ENCODE results near the gene BAZ1B.
"Not testable (repeated sequence)": the region's sequence is repeated elsewhere in the genome, so short reads cannot be mapped to it uniquely, and the experiment has no call there.

The BAZ1B gene

DNA sequence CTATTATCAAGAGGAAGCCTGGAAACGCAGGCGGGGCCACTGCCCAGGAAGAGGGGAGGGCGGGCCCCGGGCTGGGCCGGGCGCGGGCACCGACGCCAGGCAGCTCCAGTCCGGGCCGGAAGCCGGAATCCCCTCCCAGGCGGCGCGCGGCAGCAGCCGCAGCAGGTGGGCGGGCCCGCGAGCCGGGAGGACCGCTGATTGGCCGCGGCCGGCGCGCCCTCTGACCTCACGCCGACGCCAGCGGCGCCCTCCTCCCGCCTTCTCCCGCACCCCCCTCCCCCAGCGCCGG, 35.0 kb upstream of the BAZ1B start:
- Histone ChIP-seq H3K27me3 (ENCODE audit: control insufficient read depth, insufficient read depth, low read length) (no peaks in the 10 kb centered on the region), H3K36me3 (ENCODE audit: insufficient read depth, low read length) (peaks cover 6% of the 10 kb centered on the region), H3K4me2 (ENCODE audit: low read length) (peak overlapping the region; percentile 94), H3K4me3 (ENCODE audit: low read length) (peak overlapping the region; percentile 77), H3K9ac (ENCODE audit: low read depth, low read length) (peak overlapping the region; percentile 100), H3K4me1 (ENCODE audit: control insufficient read depth, insufficient read depth, low read length) (peaks cover 33% of the 10 kb centered on the region), H3K9me3 (replicated peaks; ENCODE audit: low read length) (no peaks in the 10 kb centered on the region)

DNA sequence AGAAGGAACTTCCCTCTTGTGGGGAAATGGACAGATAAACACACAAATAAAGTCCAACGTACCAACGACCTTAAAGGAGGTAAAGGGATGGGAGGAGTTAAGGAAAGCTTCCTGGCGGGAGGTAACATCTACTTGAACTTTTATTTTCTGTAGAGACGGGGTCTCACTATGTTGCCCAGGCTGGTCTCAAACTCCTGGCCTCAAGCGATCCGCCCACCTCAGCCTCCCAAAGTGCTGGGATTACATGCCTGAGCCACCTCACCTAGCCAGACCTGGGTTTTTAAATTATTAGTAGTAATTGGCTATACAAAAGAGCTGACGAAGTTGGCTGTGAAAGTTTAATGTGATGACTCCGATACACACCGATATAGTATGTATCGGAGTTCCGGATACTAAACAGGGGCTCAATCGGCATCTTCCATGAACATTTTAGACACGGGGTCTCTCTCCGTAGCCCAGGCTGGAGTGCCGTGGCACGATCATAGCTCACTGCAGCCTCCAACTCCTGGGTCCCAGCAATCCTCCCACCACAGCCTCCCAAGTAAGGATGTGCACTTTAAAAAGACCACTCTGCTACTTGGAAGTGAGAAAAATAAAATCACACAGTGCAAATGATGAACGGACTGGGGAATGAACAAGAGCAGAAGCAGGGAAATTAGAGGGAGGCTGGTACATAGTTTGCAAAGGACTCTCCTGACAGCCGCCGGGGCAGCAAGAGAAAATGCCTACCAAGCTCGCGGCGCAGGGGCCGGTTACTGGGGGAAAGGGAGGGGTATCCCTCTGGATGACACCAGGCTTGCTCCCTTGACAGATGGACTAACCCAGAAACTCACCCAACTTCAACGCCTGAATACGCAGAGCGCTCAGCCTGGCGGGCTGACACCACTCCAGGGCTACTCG, 34.4 kb upstream of the BAZ1B start:
- no peaks in the 10 kb centered on the region for H3K27me3 ChIP-seq (ENCODE audit: control insufficient read depth, insufficient read depth, low read length)
- H3K9me3 ChIP-seq (replicated peaks; ENCODE audit: low read length), result no peaks in the 10 kb centered on the region
- H3K9ac ChIP-seq (ENCODE audit: low read depth, low read length), result peak overlapping the region; percentile 100
- H3K36me3 ChIP-seq (ENCODE audit: insufficient read depth, low read length), result peaks cover 8% of the 10 kb centered on the region
- peak overlapping the region; percentile 77 for H3K4me3 ChIP-seq (ENCODE audit: low read length)
- peaks cover 33% of the 10 kb centered on the region for H3K4me1 ChIP-seq (ENCODE audit: control insufficient read depth, insufficient read depth, low read length)
- peak overlapping the region; percentile 94 for H3K4me2 ChIP-seq (ENCODE audit: low read length)

DNA sequence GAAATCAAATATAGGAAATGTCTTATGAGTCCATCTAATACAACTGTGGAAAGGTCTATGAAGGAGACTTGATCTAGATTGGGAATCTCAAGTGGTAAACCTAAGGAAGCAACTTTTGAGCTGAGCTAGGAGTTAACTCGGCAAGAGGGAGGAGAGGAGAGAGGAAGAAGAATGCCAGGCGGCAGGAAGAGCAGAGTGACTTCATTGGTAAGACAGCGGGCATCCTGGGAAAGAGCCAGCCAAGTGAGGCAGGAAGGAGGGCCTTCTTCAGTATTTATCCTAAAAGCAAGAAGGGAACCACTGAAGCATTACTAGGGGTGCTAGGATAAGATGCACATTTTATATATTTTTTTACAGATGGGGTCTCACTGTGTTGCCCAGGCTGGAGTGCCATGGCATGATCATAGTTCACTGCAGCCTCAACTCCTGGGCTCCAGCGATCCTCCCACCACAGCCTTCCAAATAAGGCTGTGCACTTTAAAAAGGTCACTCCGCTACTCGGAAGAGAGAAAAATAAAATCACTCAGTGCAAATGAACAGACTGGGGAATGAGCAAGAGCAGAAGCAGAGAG, 33.4 kb upstream of the BAZ1B start:
- Histone ChIP-seq H3K9ac (ENCODE audit: low read depth, low read length) (peak overlapping the region; percentile 100), H3K4me3 (ENCODE audit: low read length) (peak overlapping the region; percentile 77), H3K4me1 (ENCODE audit: control insufficient read depth, insufficient read depth, low read length) (peaks cover 32% of the 10 kb centered on the region)

DNA sequence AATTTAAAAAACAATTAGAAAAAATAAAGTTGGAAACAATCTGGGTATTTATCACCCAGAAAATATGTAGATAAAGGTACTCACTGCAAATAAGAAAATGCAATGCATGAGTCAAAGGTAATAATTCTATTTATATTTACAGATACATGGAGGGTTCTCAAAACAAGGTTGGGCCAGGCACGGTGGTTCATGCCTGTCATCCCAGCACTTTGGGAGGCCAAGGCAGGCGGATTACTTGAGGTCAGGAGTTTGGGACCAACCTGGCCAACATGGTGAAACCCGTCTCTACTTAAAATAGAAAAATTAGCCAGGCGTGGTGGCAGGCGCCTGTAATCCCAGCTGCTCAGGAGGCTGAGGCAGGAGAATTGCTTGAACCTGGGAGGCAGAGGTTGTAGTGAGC, 28.0 kb upstream of the BAZ1B start:
- peaks cover 16% of the 10 kb centered on the region for H3K36me3 ChIP-seq (ENCODE audit: insufficient read depth, low read length)
- not testable (repeated sequence) for H3K9me3 ChIP-seq (replicated peaks; ENCODE audit: low read length); H3K4me3 ChIP-seq (ENCODE audit: low read length); H3K27me3 ChIP-seq (ENCODE audit: control insufficient read depth, insufficient read depth, low read length); H3K4me1 ChIP-seq (ENCODE audit: control insufficient read depth, insufficient read depth, low read length); H3K4me2 ChIP-seq (ENCODE audit: low read length); H3K9ac ChIP-seq (ENCODE audit: low read depth, low read length)

More for the DNA sequence above, 33.4 kb upstream of the BAZ1B start:
- Histone ChIP-seq H3K36me3 (ENCODE audit: insufficient read depth, low read length) (peaks cover 12% of the 10 kb centered on the region), H3K4me2 (ENCODE audit: low read length) (peak overlapping the region; percentile 94), H3K27me3 (ENCODE audit: control insufficient read depth, insufficient read depth, low read length) (no peaks in the 10 kb centered on the region), H3K9me3 (replicated peaks; ENCODE audit: low read length) (no peaks in the 10 kb centered on the region)

DNA sequence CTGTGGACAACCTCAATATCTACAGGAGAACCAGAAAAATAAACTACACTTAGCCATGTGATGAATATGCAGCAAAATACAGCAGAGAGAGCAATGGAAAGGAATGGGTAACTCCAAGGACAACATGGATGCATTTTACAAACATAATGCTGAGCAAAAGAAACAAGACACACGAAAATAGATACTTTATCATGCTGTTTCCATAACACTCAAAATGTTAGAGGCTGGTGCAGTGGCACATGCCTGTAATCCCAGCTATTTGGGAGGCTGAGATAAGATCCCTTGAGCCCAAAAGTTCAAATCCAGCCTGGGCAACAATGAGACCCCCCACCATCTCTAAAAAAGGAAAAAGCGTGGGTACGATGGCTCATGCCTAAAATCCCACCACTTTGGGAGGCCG, 27.1 kb upstream of the BAZ1B start:
- Histone ChIP-seq H3K4me2 (ENCODE audit: low read length) (no peak overlapping the region), H3K27me3 (ENCODE audit: control insufficient read depth, insufficient read depth, low read length) (no peaks in the 10 kb centered on the region), H3K4me3 (ENCODE audit: low read length) (no peak overlapping the region), H3K9me3 (replicated peaks; ENCODE audit: low read length) (no peaks in the 10 kb centered on the region), H3K36me3 (ENCODE audit: insufficient read depth, low read length) (peaks cover 19% of the 10 kb centered on the region), H3K9ac (ENCODE audit: low read depth, low read length) (no peak overlapping the region), H3K4me1 (ENCODE audit: control insufficient read depth, insufficient read depth, low read length) (no peaks in the 10 kb centered on the region)

DNA sequence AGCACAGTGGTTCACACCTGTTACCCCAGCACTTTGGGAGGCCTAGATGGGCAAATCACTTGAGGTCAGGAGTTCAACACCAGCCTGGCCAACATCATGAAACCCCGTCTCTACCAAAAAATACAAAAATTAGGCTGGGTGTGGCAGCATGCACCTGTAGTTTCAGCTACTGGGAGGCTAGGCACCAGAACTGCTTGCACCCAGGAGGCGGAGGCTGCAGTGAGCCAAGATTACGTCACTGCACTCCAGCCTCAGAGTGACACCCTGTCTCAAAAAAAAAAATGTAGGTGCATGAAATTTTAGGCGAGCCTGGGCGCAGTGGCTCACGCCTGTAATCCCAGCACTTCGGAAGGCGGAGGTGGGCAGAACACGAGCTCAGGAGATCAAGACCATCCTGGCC, 25.7 kb upstream of the BAZ1B start:
- Histone ChIP-seq H3K4me1 (ENCODE audit: control insufficient read depth, insufficient read depth, low read length) (no peaks in the 10 kb centered on the region), H3K9me3 (replicated peaks; ENCODE audit: low read length) (no peaks in the 10 kb centered on the region), H3K36me3 (ENCODE audit: insufficient read depth, low read length) (peaks cover 18% of the 10 kb centered on the region), H3K27me3 (ENCODE audit: control insufficient read depth, insufficient read depth, low read length) (no peaks in the 10 kb centered on the region), H3K9ac (ENCODE audit: low read depth, low read length) (no peak overlapping the region), H3K4me2 (ENCODE audit: low read length) (no peak overlapping the region), H3K4me3 (ENCODE audit: low read length) (no peak overlapping the region)

DNA sequence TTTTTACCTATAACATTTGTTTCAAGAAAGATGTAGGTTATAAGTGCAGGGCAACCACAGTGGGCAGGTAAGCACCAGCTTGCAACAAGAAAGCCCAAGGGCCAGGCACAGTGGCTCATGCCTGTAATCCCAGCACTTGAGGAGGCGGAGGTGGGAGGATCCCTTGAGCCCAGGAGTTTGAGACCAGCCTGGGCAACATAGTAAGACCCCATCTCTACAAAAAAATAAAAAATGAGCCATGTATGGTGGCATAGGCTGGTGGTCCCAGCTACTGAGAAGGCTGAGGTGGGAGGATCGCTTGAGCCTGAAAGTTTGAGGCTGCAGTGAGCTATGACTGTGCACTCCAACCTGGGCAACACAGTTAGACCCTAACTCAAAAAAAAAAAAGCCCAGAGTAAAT, 22.6 kb upstream of the BAZ1B start:
- Histone ChIP-seq H3K4me1 (ENCODE audit: control insufficient read depth, insufficient read depth, low read length) (no peaks in the 10 kb centered on the region), H3K27me3 (ENCODE audit: control insufficient read depth, insufficient read depth, low read length) (no peaks in the 10 kb centered on the region), H3K4me3 (ENCODE audit: low read length) (no peak overlapping the region), H3K9ac (ENCODE audit: low read depth, low read length) (no peak overlapping the region), H3K36me3 (ENCODE audit: insufficient read depth, low read length) (peaks cover 33% of the 10 kb centered on the region), H3K9me3 (replicated peaks; ENCODE audit: low read length) (no peaks in the 10 kb centered on the region), H3K4me2 (ENCODE audit: low read length) (no peak overlapping the region)

DNA sequence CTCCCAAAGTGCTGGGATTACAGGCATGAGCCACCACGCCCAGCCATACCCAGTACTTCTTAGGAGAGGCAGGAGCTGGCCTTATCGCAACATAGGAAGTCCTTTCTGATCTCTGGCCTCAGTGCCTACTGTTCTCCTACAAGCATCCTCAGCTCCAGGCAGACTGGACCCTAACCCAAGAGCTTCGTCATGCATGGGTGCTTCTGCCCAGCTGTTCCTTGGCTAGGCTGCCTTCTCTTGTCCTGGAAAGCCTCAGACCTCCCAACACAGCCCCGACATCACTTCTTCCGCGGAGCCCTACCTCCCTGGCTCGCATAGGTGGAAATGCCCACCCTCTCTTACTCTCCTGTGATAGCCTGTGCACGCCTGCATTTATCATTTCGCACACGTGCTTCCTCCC, 19.6 kb upstream of the BAZ1B start:
- no peak overlapping the region for H3K9ac ChIP-seq (ENCODE audit: low read depth, low read length)
- peaks cover 57% of the 10 kb centered on the region for H3K36me3 ChIP-seq (ENCODE audit: insufficient read depth, low read length)
- no peaks in the 10 kb centered on the region for H3K27me3 ChIP-seq (ENCODE audit: control insufficient read depth, insufficient read depth, low read length)

DNA sequence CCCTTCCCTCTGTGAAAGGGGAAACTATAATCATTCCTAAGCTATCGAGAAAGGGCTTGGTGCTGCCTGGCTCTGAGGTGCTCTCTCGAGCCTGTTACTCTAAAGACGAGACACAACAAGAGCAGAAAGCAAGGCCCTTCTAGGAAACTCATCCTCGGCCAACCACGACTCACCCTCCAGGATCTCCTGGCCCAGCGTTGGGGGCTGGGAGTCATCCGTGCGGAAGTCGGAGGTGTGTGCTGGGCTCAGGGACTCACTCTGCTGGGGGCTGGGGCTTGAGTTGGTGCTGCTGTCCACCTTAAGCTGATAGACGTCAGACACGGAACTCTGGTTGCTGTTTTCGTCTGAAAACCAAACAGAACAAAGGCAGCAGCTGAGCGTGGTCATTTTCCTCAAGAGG, 17.6 kb upstream of the BAZ1B start:
- Histone ChIP-seq H3K4me3 (ENCODE audit: low read length) (no peak overlapping the region), H3K36me3 (ENCODE audit: insufficient read depth, low read length) (peaks cover 66% of the 10 kb centered on the region), H3K9me3 (replicated peaks; ENCODE audit: low read length) (no peaks in the 10 kb centered on the region), H3K4me1 (ENCODE audit: control insufficient read depth, insufficient read depth, low read length) (no peaks in the 10 kb centered on the region), H3K4me2 (ENCODE audit: low read length) (no peak overlapping the region), H3K9ac (ENCODE audit: low read depth, low read length) (no peak overlapping the region), H3K27me3 (ENCODE audit: control insufficient read depth, insufficient read depth, low read length) (no peaks in the 10 kb centered on the region)

More for the DNA sequence above, 19.6 kb upstream of the BAZ1B start:
- Histone ChIP-seq H3K4me1 (ENCODE audit: control insufficient read depth, insufficient read depth, low read length) (no peaks in the 10 kb centered on the region), H3K4me3 (ENCODE audit: low read length) (no peak overlapping the region), H3K9me3 (replicated peaks; ENCODE audit: low read length) (no peaks in the 10 kb centered on the region), H3K4me2 (ENCODE audit: low read length) (no peak overlapping the region)

DNA sequence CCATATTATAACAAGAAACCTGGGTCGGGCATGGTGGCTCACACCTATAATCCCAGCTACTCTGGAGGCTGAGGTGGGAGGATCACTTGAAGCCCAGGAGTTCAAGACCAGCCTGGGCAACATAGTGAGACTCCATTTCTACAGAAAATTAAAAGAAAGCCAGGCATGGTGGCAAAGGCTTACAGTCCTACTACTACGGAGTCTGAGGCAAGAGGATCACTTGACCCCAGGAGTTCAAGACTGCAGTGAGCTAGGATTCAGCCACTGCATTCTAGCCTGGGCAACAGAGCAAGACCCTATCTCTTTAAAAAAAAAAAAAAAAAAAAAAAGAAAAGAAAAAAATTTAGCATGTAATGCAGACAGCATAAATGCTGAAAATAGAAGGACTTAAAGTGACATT, 16.4 kb upstream of the BAZ1B start:
- not testable (repeated sequence) for H3K4me2 ChIP-seq (ENCODE audit: low read length); H3K9ac ChIP-seq (ENCODE audit: low read depth, low read length); H3K4me3 ChIP-seq (ENCODE audit: low read length); H3K27me3 ChIP-seq (ENCODE audit: control insufficient read depth, insufficient read depth, low read length); H3K9me3 ChIP-seq (replicated peaks; ENCODE audit: low read length); H3K4me1 ChIP-seq (ENCODE audit: control insufficient read depth, insufficient read depth, low read length)
- H3K36me3 ChIP-seq (ENCODE audit: insufficient read depth, low read length), result peaks cover 63% of the 10 kb centered on the region

DNA sequence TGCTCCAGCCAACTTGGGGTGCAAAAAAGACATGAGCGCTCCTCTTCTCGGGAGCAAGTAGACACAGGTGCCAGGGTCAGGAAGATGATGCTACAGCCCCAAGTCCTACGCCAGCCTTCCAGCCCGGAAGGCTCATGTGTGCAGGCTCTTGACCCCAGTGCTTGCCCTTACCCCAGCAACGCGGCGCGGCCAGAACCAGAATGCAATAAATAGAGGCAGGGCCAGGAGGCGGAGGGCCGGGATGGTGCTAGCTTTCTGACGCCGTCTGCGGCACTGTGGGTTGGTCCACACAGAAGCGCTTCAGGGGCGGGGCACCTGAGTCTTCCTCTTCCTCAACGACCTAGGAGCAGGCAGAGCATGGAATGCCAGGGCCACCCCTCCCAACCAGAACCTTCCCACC, 15.0 kb upstream of the BAZ1B start:
- no peak overlapping the region for H3K9ac ChIP-seq (ENCODE audit: low read depth, low read length)

DNA sequence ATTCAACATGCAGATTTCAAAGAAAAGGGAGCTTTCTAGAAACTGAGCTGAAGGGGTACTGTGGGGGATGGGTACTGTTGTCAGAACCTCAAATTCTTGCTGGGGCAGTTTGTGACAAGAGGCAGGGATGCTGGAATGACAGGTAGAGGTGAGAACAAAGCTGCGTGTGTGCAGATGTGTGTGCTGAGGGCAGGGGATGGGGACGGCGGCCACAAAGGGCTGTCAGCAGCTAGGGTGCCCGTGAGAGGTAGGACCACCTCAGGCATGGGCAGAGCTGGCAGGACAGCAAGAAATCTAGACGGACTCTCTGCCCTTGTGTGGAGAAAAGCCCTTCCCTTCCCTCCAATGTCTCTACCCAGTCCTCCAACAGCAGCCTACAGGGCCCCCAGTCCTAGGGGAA, 14.4 kb upstream of the BAZ1B start:
- Histone ChIP-seq H3K4me2 (ENCODE audit: low read length) (no peak overlapping the region), H3K36me3 (ENCODE audit: insufficient read depth, low read length) (peaks cover 49% of the 10 kb centered on the region), H3K9me3 (replicated peaks; ENCODE audit: low read length) (no peaks in the 10 kb centered on the region), H3K9ac (ENCODE audit: low read depth, low read length) (no peak overlapping the region), H3K4me1 (ENCODE audit: control insufficient read depth, insufficient read depth, low read length) (no peaks in the 10 kb centered on the region), H3K27me3 (ENCODE audit: control insufficient read depth, insufficient read depth, low read length) (no peaks in the 10 kb centered on the region), H3K4me3 (ENCODE audit: low read length) (no peak overlapping the region)

More for the DNA sequence above, 15.0 kb upstream of the BAZ1B start:
- no peaks in the 10 kb centered on the region for H3K9me3 ChIP-seq (replicated peaks; ENCODE audit: low read length)
- no peaks in the 10 kb centered on the region for H3K27me3 ChIP-seq (ENCODE audit: control insufficient read depth, insufficient read depth, low read length)
- H3K4me2 ChIP-seq (ENCODE audit: low read length), result no peak overlapping the region
- H3K4me3 ChIP-seq (ENCODE audit: low read length), result no peak overlapping the region
- H3K36me3 ChIP-seq (ENCODE audit: insufficient read depth, low read length), result peaks cover 54% of the 10 kb centered on the region
- H3K4me1 ChIP-seq (ENCODE audit: control insufficient read depth, insufficient read depth, low read length), result no peaks in the 10 kb centered on the region

All from skeletal muscle satellite cell (primary cell).